Endothelial cell of hepatic sinusoid (primary cell): Measurements from ENCODE around the gene TICAM1.
"Not testable (repeated sequence)": the region's sequence is repeated elsewhere in the genome, so short reads cannot be mapped to it uniquely, and the experiment has no call there.

Experiments used
- in situ Hi-C: cut with HindIII; loops from 2 replicates; pipeline ENCODE4 v1.10.0; 2017; ENCODE audit warnings: low sequenced_read_pairs

Gene TICAM1

GRCh38 chr19:4831304-4831978 lies at the start of gene TICAM1:
TICAM1 (minus strand) TSS chr19:4831712; CDS start chr19:4818377, 13,335 bp downstream.
- in situ Hi-C loops, result no loop called here

GRCh38 chr19:4879041-4879440 lies 47.5 kb upstream of the TICAM1 start:
- in situ Hi-C loops, result no loop called here

- in situ Hi-C loops, result no loop called here
These were observed 47.0 kb upstream of the TICAM1 start for GRCh38 chr19:4878491-4878968.

- in situ Hi-C loops, result no loop called here
These were observed 46.4 kb upstream of the TICAM1 start for GRCh38 chr19:4877753-4878490.

- in situ Hi-C loops, result no loop called here
These were observed 42.4 kb upstream of the TICAM1 start for GRCh38 chr19:4873930-4874329.

GRCh38 chr19:4871711-4872110 lies 40.2 kb upstream of the TICAM1 start:
- in situ Hi-C loops, result no loop called here

GRCh38 chr19:4870025-4870700 lies 38.7 kb upstream of the TICAM1 start:
- in situ Hi-C loops, result no loop called here

GRCh38 chr19:4868286-4868834 lies 36.8 kb upstream of the TICAM1 start:
- in situ Hi-C loops, result no loop called here

GRCh38 chr19:4867534-4868285 lies 36.2 kb upstream of the TICAM1 start, which contains the start of gene PLIN3:
PLIN3 (minus strand) TSS chr19:4867667; CDS start chr19:4861394, 6,273 bp downstream.
- in situ Hi-C loops, result no loop called here

- in situ Hi-C loops, result no loop called here
These were observed 35.3 kb upstream of the TICAM1 start for GRCh38 chr19:4866595-4867424.

GRCh38 chr19:4861147-4861546 lies 29.6 kb upstream of the TICAM1 start:
- in situ Hi-C loops, result no loop called here

GRCh38 chr19:4859697-4860096 lies 28.2 kb upstream of the TICAM1 start:
- in situ Hi-C loops, result loop anchor here (5.0 kb wide), 3 partner anchors 38 to 73 kb away; no protein-coding TSS in a partner anchor

- in situ Hi-C loops, result loop anchor here (5.0 kb wide), 3 partner anchors 41 to 76 kb away; no protein-coding TSS in a partner anchor
These were observed 25.0 kb upstream of the TICAM1 start for GRCh38 chr19:4856468-4856867.

GRCh38 chr19:4853506-4853905 lies 22.0 kb upstream of the TICAM1 start:
- in situ Hi-C loops, result not testable (repeated sequence)

GRCh38 chr19:4852484-4852883 lies 21.0 kb upstream of the TICAM1 start:
- in situ Hi-C loops, result no loop called here

GRCh38 chr19:4851551-4852290 lies 20.2 kb upstream of the TICAM1 start:
- in situ Hi-C loops, result no loop called here

- in situ Hi-C loops, result no loop called here
These were observed 17.5 kb upstream of the TICAM1 start for GRCh38 chr19:4849019-4849418.

- in situ Hi-C loops, result no loop called here
These were observed 15.9 kb upstream of the TICAM1 start for GRCh38 chr19:4847190-4847973.
